GM19455 (cell line): ENCODE data around the gene PLCG1.

Source experiments
- ATAC-seq: cut with Tn5 transposase; IDR thresholded peaks from one replicate; pipeline ENCODE4 v1.9.1; 2021; ENCODE audit not compliant: unreplicated experiment

PLCG1 gene

DNA sequence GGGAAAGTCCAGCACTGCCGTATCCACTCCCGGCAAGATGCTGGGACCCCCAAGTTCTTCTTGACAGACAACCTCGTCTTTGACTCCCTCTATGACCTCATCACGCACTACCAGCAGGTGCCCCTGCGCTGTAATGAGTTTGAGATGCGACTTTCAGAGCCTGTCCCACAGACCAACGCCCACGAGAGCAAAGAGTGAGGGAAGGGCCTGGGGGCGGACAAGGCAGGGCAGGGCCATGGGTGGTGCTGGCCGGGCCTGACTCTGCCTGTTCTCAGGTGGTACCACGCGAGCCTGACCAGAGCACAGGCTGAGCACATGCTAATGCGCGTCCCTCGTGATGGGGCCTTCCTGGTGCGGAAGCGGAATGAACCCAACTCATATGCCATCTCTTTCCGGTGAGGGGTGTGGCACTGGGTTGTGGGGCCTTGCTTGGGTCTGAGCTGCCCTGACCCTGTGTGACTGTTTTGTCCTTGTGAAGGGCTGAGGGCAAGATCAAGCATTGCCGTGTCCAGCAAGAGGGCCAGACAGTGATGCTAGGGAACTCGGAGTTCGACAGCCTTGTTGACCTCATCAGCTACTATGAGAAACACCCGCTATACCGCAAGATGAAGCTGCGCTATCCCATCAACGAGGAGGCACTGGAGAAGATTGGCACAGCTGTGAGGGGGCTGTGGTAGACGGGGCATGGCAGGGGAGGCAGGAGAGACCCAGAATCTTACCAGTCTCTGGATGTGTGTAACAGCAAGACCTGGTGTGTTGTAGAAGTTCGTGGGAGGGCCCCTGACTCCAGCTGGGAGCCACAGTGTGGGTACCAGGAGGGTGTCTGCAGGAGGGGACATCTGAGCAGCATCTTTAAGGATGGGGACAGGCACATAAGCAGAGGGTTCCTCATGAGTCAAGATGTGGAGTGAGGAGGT, 29.1 kb downstream of the PLCG1 start:
- ATAC-seq, result no peak

DNA sequence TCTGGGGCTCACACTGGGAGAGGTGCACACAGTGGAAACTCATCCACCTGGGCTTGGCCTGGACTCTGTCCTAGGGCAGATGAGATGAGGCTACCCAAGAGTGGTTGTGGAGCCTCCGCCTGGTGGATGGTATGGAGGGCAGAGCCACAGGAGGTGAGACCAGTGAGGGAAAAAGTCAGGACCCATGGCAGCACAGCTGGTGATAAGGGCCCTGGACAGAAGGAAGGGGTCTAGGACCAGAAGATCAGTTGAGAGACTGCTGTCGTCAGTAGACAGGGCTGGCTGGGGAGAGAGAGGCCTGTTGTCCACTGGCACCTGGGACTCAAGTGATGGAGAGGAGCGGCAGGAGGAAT, 29.8 kb downstream of the PLCG1 start:
- no peak for ATAC-seq

DNA sequence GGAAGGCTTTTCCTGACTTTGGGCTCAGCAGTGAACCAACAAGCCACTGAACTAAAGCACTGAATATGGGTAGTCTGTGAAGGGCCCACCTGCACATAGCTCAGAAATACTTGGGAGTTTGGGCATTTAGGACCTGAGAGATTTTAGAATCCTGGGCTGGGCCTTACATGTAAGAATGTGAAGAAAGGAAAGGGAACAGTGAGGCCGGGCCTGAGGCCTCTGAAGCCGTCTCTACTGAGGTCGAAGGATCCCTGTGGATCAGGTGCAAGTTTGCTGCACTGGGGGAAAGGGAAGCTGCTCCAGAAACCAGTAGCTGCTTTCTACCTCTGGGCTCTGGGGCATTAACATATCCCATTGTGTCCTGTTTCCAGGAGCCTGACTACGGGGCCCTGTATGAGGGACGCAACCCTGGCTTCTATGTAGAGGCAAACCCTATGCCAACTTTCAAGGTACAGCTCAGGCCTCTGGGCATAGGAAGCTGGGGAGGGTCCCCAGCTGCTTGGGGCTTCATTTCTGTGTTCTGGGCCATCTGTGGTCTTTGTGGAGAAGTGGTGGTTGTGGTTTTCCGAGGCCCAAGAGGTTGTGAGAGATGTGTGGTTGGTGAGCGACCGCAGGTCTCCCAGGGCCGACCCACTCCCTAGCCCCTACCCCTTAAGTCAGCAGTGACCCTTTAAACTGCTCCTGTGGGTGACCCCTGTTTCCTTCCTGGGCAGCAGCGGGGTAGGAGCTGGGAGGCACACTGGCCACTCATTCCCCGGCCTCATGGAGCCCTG, 30.3 kb downstream of the PLCG1 start:
- no peak for ATAC-seq

DNA sequence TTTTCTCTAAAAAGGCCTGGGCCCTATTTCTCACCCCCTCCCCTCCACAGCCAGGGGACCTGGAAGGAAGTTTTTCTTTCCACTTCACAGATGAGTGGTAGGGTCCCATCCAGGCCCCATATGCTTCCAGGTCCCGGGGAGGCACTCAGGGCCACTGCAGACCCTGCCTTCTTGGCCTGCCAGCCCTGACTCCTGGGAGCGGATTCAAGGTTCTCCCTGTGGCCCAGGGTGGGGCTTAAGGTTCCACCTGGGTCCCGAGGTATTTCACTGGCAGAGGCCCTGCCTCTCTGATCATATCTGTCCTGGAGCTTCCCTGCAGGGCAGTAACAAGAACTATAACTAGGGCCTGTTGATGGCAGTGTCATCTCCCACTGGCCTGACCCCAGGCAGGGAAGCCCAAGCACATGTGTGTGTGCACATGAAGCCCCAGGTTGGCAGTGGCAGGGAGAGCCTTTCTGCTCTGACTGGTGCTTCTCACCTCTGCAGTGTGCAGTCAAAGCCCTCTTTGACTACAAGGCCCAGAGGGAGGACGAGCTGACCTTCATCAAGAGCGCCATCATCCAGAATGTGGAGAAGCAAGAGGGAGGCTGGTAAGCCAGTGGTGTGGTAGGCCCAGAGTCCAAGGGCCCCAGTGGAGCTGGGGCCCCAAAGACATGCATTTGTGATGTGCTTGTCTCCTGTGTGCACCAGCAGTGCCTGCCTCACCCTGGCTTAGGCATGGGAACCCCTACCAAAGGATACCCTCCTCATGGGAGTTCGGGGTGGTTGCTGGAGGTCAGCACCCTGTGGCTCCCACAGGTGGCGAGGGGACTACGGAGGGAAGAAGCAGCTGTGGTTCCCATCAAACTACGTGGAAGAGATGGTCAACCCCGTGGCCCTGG, 31.2 kb downstream of the PLCG1 start:
- ATAC-seq, result no peak

DNA sequence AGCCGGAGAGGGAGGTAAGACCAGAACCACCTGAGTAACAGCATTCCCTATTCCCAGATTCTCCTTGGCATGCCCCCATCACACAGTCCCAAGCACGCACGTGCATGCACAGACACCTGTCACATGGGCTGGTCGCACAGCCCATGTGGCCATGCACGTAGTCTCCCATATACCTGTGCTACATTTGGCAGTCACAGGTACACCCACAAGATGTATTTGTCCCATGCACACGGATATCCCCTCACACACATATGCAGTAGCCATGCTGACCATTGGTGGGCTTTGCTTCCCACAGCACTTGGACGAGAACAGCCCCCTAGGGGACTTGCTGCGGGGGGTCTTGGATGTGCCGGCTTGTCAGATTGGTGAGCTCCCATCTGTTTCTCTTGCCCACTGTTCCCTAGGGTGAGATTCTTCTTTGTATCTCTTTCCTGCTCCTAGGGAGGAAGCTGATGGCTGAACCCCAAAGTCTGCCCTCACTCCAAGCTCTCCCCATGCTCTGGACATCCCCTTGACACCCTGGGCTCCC, 31.9 kb downstream of the PLCG1 start:
- ATAC-seq, result no peak

DNA sequence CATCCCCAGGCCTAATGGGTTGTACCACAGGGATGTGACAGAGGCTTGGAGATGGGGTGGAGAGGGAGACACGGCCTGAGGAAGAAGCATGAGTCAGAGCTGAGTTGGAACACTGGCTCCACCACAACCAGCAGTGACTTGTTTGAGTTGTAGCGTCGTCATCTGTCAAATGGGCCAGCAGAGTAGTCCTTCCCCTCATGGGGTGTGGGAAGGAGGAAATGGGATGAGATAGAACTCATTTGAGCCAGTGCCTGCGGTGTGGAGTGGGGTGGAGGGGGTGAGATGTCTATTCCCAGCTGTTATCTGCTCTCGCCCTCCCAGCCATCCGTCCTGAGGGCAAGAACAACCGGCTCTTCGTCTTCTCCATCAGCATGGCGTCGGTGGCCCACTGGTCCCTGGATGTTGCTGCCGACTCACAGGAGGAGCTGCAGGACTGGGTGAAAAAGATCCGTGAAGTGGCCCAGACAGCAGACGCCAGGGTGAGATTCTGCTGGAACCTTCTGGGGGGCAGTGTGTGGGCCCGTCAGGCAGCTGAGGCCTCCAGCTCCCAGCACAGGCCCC, 32.5 kb downstream of the PLCG1 start:
- ATAC-seq, result no peak

DNA sequence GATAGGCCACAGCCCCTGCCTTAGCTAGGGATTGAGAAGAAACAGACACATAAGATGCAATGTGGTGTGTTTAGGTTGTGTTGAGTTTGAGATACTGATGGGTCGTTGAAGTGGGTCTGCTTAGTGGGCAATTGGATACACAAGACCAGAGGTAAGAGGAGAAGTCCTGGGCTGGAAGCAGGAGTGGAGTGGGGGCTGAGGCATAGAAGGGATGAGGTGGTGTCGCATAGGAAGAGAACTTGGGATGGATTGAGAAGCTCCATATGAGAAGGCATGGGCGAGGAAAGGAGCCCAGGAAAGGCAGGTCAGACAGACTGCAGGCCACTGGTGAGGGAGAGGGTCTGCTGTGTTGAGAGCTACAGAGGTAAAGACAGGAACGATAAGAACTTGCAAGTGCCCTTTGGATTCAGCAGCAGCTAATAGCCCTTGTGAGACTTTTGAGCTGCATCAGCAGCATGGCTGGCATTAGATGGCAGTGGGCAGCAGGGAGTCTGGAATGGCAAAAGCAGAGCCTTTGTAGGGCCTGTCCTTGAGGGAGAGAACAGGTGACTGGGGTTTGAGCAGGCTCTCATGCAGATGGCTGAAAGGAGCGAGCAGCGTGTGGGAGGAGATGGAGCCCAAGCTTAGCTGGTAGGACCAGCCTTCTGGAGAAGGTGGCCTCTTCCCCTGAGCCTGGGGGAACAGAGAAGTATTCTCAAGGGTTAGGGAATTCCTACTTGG, 33.2 kb downstream of the PLCG1 start:
- no peak for ATAC-seq

DNA sequence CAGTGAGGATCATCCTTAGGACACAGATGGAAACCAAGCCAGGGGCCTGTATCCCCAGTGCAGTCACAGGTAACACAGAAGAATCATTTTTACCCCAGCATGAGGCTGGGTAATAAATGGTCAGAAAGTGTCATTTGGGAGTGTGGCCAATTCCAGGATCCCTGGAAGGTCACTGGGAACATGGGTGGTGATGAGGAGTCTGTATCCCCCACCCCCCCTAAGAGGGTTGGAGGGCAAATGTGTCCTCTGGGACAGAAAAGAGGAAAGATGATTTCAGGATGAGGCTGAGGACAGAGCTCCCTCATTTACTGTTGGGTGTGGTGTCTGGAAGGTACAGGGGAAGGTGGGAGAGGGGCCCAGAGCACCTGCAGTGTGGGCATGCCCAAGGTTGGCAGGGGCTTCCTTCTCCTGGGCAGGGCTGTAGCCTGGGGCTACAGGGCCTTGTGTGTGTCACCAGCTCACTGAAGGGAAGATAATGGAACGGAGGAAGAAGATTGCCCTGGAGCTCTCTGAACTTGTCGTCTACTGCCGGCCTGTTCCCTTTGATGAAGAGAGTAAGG, 34.5 kb downstream of the PLCG1 start:
- ATAC-seq, result no peak

DNA sequence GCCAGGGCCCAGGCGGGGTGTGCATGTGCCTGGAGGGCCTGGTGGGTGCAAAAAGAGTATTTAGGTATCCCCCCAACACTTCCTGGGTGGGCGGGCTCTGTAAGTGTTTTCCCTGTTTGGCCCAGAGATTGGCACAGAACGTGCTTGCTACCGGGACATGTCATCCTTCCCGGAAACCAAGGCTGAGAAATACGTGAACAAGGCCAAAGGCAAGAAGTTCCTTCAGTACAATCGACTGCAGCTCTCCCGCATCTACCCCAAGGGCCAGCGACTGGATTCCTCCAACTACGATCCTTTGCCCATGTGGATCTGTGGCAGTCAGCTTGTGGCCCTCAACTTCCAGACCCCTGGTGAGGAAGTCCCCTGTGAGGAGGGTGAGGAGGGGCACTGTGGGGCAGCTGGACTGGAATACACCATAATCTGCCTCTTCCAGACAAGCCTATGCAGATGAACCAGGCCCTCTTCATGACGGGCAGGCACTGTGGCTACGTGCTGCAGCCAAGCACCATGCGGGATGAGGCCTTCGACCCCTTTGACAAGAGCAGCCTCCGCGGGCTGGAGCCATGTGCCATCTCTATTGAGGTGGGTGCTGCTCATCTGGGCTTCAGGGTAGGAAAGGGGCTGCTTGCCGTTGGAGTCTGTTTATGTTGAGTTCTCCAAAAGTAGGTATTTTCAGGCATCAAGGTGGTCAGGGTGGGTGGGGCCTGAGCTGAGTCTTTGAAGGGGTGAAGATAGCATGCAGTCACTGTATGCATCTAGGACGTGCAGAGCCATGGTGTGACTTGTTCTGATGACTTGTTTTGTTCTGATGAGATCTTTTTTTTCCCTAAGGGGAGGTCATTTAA, 35.2 kb downstream of the PLCG1 start:
- no peak for ATAC-seq

DNA sequence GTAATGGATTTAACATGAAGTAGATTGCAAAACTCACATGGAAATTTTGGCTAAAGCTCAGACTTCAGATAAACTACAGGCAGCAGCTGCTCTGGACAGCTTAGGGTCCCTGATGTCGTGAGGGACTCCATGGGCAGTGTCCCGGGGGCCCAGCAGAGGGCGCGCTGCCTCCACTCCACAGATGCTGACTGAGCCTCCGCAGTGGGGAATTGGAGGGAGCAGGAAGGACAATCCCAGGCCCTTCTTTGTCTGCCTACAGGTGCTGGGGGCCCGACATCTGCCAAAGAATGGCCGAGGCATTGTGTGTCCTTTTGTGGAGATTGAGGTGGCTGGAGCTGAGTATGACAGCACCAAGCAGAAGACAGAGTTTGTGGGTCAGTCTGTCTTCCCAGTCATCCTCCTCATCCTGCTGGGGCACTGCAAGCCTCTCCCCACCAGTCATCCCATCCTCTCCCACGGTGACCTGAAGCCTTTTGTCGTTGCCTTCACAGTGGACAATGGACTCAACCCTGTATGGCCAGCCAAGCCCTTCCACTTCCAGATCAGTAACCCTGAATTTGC, 35.9 kb downstream of the PLCG1 start:
- ATAC-seq, result no peak

DNA sequence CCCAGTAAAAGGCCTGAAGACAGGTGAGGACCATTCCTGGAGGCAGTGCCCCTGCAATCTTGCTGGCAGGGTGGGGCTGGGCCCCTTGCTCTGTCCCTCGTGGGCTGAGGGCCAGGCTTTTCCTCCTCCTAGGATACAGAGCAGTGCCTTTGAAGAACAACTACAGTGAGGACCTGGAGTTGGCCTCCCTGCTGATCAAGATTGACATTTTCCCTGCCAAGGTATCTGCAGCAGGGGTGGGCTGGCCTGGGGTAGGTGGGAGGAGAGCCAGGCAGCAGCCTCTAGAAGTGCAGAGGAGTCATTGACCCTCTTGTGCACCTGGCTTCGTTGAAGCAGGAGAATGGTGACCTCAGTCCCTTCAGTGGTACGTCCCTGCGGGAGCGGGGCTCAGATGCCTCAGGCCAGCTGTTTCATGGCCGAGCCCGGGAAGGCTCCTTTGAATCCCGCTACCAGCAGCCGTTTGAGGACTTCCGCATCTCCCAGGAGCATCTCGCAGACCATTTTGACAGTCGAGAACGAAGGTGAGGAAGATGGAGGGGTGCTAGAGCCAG, 36.5 kb downstream of the PLCG1 start:
- no peak for ATAC-seq

DNA sequence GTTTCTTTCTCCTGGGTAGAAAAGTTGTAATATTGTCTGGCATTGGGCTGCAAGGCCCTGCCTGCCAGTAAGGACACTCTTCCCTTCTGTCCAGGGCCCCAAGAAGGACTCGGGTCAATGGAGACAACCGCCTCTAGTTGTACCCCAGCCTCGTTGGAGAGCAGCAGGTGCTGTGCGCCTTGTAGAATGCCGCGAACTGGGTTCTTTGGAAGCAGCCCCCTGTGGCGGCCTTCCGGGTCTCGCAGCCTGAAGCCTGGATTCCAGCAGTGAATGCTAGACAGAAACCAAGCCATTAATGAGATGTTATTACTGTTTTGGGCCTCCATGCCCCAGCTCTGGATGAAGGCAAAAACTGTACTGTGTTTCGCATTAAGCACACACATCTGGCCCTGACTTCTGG, 37.0 kb downstream of the PLCG1 start:
- no peak for ATAC-seq

DNA sequence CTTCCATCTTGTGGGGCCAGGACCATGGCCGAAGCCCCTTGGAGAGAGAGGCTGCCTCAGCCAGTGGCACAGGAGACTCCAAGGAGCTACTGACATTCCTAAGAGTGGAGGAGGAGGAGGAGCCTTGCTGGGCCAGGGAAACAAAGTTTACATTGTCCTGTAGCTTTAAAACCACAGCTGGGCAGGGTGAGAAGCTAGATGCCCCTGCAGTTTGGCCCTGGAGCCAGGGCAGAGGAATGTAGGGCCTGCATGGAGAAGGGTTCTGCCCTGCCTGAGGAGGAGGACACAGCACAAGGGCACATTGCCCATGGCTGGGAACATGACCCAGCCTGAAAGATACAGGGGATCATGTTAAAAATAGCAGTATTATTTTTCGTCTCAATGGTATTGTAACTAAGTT, 37.4 kb downstream of the PLCG1 start:
- no peak for ATAC-seq

DNA sequence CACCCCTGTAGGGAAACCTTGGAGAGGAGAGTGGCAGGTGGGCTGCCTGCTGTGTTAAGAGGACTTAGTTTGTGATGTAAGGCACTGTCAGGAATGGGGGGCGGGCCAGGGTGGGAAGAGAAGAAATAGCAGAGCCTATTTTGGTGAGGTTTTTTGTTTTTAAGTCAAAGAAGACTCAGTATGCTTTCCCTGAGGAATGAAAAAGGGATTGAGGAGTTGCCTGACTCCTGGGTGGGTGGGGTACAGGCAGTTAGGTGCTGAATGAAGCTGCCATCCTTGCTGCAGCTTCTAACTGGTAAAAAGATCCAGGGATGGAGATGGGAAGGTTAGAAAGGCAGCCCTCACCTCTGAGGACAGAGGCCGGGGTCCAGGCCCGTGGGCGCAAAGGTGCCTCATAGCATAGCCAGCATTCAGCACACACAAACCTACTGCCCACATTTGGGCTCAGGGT, 37.9 kb downstream of the PLCG1 start:
- ATAC-seq, result no peak

DNA sequence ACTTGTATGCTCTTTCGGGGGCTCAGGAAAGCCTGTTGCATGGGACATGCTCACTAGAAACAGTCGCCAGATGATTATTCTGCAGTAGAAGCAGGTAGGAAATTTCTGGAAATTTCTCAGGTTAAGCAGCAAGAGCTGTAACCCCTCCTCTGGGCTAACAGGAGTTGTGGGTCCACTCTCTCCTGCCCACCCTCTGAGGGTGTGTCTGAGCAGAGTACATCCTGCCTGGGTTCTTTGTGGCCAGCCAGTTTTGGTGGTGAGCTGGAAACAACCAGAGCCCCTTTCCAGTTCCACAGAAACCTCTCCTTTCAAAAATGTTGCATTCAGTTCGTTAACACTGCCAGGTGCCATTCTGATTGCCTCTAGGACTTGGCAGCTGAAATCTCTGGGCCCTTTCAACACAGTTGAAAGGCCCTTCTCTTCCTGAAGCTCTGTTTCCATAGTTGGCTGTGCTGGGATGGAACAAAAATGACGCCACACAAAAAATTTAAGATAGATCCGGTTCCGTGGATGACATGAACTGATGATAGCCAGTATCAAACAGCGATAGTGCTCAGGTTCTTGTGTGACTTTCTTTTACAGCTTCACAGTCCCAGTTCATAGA, 38.5 kb downstream of the PLCG1 start:
- no peak for ATAC-seq

DNA sequence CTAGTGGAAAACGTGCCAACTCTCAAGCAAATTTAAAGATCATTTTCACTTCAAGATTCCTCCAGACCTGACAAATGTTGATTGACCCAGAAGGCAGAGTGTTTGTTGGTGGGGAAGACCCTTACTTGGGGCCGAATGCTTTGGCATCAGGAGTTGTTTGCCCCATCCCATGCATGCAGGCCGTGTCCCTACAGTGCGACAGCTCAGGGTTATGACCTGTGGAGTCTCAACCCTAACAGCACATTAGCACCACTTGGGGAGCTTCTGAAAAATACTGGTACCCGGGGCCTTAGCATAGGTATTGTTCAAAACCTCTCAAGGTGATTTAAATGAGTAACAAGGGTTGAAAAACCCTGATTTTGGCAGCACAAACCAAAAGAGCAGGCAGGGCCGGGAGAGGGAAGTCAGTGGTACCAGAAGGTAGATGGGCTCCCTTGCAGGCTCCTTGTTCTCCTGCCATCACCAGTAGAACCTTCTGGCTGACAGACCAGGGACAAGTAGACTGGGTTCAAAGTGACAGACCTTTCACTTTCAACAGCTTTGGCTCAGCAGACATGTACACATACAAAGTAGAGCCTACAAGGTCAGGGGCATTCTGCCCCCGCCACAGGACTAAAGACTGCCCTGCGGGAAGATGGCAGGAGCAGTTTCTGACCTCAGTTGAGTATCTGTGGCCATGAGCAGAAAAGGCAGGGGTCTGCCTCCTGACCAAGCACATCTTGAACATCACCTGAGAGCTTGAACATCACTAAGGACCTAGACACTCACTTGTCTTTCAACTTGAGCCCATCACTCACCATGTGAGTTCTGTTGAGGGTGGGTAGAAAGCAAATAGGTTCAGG, 39.6 kb downstream of the PLCG1 start:
- no peak for ATAC-seq

DNA sequence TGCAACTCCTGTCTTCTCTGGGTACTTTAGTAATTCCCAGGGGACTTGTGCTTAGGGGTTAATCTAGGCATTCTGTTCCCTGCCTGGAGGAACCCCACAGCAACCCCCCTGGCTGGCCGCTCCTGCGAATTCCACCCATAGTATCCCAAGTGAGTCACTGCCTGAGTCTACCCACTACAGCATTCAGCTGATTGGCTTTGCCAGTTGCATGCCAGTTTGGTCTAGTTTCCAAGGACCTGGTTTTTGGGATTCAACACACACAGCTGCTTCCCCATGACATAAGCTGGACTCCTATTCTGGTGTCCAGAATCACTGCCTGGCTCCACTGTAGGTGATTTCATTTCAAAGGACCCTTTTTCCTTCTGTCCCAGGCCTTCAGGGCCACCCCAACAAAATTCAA, 40.3 kb downstream of the PLCG1 start:
- ATAC-seq, result no peak
